ENCODE measurements around the gene CAMK2B. TPM values are rescaled to one million over a fixed set of nuclear protein-coding genes. Genes with fewer than 3 reads are reported as not detected.

Gene CAMK2B
- total RNA-seq, 1 donor: not detected

GRCh38 chr7:44240983-44241510 is 84.3 kb downstream of the CAMK2B start:
- DNase-seq (ENCODE audit: low read depth): peak; percentile 81
- peak overlapping the region; percentile 5 for H3K4me3 ChIP-seq (ENCODE audit: low read depth, low read length)
- peak; percentile 84 for TF ChIP-seq CTCF (IDR thresholded peaks at IDR 0.05; ENCODE audit: insufficient read depth, low read depth, low read length)

- no peak for DNase-seq (ENCODE audit: low read depth)
- no peak overlapping the region for H3K4me3 ChIP-seq (ENCODE audit: low read depth, low read length)
- TF ChIP-seq CTCF (IDR thresholded peaks at IDR 0.05; ENCODE audit: insufficient read depth, low read depth, low read length): no peak
These were observed 85.0 kb downstream of the CAMK2B start for GRCh38 chr7:44240376-44240775.

GRCh38 chr7:44239361-44239760 is 86.0 kb downstream of the CAMK2B start:
- no peak for TF ChIP-seq CTCF (IDR thresholded peaks at IDR 0.05; ENCODE audit: insufficient read depth, low read depth, low read length)
- no peak for DNase-seq (ENCODE audit: low read depth)
- no peak overlapping the region for H3K4me3 ChIP-seq (ENCODE audit: low read depth, low read length)

- DNase-seq (ENCODE audit: low read depth): no peak
- H3K4me3 ChIP-seq (ENCODE audit: low read depth, low read length): no peak overlapping the region
- no peak for TF ChIP-seq CTCF (IDR thresholded peaks at IDR 0.05; ENCODE audit: insufficient read depth, low read depth, low read length)
These were observed 87.2 kb downstream of the CAMK2B start for GRCh38 chr7:44238116-44238695.

- no peak for TF ChIP-seq CTCF (IDR thresholded peaks at IDR 0.05; ENCODE audit: insufficient read depth, low read depth, low read length)
- H3K4me3 ChIP-seq (ENCODE audit: low read depth, low read length): no peak overlapping the region
- no peak for DNase-seq (ENCODE audit: low read depth)
These were observed 87.7 kb downstream of the CAMK2B start for GRCh38 chr7:44237696-44238095.

GRCh38 chr7:44236333-44236728 is 89.1 kb downstream of the CAMK2B start:
- no peak overlapping the region for H3K4me3 ChIP-seq (ENCODE audit: low read depth, low read length)
- no peak for DNase-seq (ENCODE audit: low read depth)
- TF ChIP-seq CTCF (IDR thresholded peaks at IDR 0.05; ENCODE audit: insufficient read depth, low read depth, low read length): no peak

All from fibroblast of villous mesenchyme (primary cell).